T-helper 1 cell (primary cell): Measurements from ENCODE around the gene S100A16.
A peak's percentile ranks its signal among the peaks of the same experiment; 100 is the strongest.
"Not testable (repeated sequence)": the region's sequence is repeated elsewhere in the genome, so short reads cannot be mapped to it uniquely, and the experiment has no call there.

Source experiments
- DNase-seq, 5 donors: peaks; one replicate each; pipeline ENCODE4 v3.0.0-alpha.2; 2012 to 2020
- total RNA-seq, 4 donors: gene quantifications; one replicate each; lab custom pipeline; 2026; lab: John Stamatoyannopoulos, UW

The S100A16 gene, protein sequence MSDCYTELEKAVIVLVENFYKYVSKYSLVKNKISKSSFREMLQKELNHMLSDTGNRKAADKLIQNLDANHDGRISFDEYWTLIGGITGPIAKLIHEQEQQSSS
- 0 reads per million in 4 donors for total RNA-seq

DNA sequence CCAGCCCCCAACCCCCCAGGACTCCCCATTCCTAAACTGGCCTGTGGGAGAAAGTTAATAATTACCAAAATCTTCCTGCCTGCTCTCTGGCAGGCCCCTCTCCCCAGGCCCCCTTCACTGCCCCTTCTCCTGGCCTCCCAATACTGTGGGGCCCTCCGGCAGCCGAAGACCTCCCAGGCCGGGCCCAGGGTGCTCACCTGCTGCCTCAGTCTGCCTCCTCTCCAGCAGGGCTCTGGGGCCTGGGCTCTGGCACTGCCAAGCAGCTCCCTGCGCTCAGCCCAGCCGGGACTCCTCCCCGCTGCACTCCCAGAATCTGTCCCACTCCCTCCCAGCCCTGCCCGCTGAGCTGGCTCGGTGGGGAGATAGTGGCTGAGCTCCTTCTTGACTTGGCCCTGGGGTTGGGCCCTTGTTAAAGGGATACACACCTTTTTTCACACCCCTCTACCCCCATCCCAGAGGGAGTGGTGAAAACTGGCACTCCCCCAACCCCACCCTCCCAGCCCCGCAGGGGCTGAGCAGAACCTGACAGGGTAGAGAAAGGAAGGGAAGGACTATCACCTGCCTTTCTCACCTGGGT, at the start of gene S100A16:
TSS of gene S100A16 (minus strand) at position 383 of the 577 bp plus-strand sequence. CDS start 4,986 bp downstream, outside the sequence.
- no peak for DNase-seq

DNA sequence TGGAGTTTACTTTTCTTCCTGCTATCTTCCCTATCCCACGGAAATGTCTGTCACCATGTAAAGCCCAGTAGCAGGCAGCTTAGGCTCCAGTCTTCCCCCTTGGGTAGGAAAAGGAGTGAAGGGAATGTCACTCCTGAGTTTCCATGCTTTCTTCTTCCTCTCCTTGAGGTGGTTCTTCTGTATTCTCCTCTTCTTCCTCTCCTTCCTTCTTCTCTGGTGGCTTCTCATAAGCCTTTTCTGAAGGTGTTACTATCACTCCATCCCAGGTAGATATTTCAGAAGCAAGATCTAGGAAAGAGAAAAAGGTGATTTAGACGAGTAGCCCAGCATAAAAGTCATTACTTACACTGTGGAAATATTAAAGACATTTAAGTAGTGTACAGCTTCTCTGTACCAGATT, 49.3 kb upstream of the S100A16 start:
- DNase-seq = no peak

DNA sequence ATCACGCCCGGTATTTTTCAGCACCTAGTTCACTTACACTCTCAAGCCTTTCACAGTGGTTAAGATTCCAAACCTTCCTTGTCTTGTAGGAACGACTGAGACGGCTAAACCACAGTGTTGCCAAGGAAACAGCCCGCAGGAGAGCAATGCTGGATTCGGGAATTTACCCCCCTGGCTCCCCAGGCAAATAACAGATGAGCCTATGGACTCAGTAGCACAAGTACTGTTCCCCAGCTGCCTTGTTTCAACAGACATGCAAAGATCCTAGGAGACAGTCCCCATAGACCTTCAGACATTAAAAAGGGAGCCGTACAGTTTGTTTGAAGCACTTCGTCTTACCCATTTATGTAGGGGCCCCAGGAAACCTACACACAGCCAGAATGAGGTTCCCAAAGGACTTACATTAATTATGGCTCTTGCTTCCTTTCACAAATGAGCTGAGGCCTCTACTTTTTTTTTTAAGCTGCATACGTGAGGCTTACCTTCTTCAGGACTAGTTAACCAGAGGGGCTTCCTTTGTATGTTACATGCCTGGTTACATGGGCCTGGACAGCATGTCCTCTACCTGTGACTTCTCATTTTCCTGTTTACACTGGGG, 48.3 kb upstream of the S100A16 start:
- DNase-seq = no peak

DNA sequence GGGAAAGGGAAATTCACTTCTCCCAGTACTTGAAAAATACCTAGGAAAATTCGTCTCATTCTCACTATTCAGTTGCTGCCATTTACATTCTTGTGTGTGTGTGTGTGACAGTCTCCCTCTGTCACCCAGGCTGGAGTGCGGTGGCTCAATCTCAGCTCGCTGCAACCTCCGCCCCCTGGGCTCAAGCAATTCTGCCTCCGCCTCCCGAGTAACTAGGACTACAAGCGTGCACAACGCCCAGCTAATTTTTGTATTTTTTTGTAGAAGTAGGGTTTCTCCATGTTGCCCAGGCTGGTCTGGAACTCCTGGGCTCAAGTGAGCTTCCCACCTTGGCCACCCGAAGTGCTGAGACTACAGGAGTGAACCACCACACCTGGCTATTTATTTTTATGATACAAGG, 46.7 kb upstream of the S100A16 start:
- no peak for DNase-seq

DNA sequence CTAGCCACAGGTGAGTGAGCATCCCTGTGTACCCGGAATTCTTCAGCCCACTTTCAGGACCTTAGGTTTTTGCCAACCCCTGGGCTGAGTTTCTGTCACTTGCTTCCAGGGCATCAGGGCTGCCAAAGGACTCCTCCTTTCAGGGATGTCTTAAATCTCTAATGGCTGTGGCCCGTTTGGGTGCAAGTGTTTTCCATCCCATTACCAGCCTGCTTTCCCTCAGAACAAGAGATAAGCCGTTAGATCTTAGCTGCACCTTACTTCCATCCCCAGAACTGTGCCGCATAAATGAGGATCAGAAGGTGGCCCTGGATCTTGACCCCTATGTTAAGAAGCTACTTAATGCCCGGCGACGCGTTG, 46.2 kb upstream of the S100A16 start:
- DNase-seq = no peak

DNA sequence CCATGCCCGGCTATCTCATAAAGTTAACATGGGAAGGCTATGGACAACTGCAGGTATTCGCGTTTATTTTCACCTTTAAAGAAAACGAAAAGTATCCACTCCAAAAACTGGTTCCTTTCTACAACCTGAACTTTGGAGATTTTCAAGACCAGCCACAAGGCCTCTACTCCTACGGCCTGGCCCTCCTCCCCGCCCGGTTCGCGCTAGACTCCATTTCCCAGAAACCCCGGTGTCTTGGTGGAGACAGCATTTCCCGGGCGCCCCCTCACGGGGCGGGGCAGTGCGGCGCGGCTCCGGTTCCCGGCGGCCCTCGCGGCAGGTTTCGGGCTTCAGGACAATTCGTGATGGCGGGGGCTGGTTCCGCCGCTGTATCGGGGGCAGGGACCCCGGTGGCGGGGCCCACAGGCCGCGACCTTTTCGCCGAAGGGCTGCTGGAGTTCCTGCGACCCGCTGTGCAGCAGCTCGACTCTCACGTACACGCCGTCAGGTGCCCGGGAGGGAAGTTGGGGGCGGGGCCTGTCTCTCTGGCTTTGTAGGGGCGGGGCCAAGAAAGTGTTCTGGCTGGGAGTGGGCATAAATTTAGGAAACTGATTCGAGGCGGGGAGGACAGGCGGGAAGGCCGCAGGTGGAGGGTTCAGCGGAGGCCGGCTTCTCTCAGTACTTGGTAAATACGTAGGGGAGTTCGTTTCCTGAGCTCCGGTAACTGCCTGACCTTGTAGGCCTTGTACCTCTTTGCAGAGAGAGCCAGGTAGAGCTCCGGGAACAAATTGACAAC, 45.6 kb upstream of the S100A16 start, which contains the start of gene SNAPIN:
TSS of gene SNAPIN (plus strand) at position 304 of the 775 bp plus-strand sequence. CDS start at position 345, 41 bp downstream.
- DNase-seq = peak; percentile 70 to 91 (median 83)

DNA sequence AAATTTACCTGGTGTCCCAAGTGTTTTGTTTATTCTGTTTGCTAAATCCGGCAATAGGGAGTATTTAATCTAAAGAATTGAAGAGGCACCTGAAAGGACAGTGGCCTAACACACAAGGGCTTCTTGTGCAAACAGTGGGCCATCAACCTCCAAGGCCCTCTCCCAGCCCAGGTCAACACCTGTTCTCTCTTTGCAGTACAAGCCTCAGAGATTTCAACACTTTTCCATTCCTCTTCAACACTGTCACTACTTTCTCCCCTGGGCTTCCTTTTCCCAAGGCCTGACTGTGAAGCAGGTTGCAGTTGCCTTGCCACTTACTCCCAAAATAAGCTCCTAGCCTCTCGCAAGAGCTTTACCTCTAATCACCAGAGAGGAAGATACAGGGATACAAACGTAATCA, 42.4 kb upstream of the S100A16 start:
- no peak for DNase-seq

DNA sequence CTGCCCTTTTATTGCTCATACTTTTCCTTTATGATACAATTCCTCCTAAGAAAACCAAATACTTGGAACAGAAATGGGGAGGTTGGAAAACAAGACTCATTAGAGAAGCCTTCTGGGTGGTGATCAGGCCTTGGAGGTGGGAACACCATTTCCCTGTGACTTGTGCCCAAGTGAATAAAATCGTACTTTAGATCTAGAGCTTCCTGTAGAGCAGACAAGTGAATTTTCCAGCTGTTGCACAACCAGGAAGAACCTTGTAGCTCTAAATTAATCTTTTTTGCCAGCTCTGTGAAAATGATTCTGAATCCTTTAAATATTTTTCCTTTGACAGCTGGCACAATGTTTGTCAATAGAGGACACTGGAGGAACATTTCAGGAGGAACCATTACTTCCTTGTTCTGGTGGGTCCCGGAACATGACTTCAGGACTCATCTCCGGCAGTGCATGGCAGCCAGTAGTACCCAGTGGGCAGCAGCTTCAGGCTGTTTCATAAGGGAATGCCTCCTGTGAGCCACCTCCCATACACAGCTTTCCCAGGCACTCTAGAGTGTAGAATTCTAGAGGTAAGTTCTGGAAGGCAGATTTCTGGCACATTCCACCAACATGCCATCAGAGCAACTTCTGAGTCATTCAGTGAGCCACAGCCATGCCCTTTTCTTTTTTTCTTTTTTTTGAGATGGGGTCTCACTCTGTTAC, 40.0 kb upstream of the S100A16 start:
- no peak for DNase-seq

DNA sequence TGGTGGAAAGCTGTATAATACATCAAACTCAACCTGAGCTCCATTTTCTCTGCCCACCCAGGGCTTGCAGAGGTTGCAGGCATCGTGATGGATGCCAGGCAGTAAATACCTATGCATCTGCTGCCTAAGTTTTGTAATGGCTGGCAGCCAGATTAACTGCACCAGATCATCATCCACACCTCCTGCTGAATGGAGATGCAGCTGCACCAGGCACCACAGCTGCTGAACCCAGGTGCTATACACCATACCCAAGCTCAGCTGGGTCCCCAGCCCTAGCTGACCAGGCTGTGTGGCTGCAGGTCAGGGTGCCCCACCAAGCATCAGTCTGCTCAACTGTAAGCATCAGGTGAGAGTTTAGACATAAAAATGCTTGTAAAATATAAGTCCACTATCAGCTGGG, 38.8 kb upstream of the S100A16 start:
- no peak for DNase-seq

DNA sequence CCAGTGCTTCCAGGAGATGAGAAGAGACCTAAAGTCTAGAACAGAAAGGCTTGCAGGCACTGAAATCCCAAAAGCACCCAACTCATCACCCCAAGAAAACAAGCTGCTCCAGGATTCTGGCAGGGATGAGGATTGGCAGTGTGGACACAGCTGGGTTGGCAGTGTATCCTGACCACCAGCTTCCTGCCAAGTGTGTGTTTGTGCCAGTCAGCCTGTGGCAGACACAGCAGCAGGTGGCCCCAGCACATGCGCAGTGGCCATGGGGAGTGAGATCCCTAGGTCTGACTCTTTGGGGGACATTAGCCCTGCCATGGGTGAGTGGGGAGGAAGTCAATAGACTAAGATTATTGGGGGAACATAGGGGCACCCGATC, 36.9 kb upstream of the S100A16 start:
- no peak for DNase-seq

DNA sequence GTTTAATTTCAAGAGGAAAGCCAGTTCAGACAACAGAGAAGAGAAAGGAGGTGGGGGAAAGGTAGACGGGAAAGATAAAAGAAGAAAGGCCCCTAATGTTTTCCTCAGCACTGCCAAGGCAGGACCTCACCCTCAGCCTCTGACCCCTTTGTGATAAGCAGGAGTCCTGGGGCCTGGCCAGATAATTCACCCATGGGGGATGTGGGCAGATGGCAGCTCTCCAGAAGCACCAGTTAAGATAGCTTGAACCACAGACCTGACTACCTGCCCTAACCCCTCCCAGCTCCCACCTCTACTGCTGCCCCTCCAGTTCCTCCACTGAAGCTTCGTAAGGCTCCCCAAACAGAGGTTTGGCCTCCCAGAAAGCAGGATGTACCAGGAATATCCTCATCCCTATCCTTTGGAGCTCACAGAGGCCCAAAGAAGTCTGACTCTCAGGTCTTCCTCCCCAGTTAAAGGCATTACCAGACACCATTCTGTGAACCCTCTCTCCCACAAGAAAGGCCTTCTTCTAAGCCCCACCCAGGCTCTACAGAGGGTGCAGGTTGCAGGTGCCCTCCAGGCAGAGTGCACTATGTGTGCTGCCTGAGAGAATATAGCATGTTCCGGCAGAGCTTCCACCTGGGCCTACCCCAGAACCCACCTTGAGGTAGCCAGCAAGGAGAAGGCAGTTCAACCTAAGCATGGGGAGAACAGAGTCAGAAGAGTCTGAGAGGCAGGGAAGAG, 36.4 kb upstream of the S100A16 start:
- no peak for DNase-seq

DNA sequence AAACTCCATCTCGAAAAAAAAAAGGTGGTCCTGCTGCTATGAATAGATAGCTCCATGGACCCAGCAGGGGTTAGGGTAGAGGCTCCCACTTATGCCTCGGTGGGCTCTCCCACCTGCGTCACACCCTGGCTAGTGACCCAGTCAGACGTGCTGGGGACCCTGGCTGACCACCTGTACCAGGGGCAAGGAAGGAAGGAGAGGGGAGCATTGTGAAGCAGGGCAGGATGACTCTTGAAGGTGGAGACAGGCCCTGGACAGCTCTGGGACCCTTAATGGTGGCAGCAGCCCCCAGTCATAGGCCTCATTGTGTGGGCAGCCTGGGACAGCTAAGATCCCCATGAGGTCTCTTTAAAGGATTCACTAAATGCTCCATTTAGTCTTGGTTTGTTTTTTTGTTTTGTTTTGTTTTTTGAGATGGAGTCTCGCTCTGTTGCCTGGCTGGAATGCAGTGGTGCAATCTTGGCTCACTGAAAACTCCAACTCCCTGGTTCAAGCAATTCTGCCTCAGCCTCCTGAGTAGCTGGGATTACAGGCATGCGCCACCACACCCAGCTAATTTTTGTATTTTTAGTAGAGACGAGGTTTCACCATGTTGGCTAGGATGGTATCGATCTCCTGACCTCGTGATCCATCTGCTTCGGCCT, 35.2 kb upstream of the S100A16 start:
- DNase-seq = no peak

DNA sequence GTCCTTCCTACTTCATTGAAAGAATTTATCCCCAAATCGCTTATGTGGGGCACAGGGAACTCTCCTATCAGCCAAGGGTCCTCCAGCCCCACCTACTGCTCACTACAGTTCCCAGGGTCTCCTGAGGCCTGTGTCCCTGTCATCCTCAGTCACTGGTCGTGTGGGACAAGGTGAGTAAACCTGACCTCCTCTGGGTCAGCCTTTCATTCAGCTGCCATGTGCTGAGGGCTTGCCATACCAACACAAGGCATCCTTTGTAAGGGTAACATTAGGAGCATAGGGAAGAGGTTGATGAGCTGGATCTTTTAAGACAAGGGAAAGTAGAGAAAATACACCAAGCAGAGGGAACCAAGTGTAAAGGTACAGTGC, 34.4 kb upstream of the S100A16 start:
- DNase-seq = no peak

DNA sequence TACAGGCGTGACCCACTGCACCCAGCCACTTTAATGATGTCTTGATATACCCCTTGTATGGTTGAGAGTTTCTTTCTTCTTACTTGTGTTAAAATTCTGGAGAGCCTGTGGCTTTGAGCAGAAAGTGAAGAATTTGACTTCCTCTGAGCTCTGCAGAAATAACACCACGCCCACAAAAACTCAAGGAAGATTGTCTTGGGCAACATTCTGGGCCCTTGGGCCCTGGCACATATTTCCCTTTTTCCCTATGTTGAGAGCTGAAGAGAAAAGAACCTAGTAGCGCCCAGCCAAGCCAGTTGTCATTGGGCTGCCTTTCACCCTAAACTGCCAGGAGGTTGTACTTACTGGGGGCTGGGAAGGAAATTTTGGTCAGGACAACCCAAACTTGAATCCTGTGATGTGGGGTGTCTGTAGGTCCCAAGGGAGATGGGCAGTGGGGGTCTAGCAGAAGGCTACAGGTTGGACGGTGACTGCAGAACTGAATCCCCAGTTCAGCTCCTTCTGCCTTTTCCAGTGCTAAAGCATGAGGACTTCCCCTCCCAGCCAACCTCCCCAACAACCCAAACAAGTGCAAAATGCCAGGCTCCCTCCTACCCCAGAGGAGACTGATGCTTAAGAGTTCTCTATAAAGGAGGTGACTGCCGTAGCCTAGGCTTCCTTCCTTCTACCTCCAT, 33.9 kb upstream of the S100A16 start:
- no peak for DNase-seq

DNA sequence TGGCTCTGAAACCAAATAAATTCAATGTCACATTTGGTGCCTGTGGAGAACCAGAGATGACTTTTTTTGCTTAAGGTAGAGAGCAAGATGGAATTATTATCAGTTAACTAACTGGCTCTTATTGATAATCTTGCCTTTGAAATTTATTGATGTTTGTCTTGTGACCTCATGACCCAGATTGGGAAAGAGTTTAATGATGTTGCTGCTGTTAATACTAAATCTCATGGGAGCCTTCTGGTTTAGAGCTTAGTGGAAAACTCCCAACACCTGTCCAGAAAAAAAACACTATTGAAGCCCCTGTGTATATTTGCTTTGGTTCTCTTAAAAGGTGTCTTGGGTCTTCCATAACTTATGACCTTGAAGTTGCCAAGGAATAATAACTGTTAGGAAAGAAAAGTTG, 30.9 kb upstream of the S100A16 start:
- DNase-seq = no peak

DNA sequence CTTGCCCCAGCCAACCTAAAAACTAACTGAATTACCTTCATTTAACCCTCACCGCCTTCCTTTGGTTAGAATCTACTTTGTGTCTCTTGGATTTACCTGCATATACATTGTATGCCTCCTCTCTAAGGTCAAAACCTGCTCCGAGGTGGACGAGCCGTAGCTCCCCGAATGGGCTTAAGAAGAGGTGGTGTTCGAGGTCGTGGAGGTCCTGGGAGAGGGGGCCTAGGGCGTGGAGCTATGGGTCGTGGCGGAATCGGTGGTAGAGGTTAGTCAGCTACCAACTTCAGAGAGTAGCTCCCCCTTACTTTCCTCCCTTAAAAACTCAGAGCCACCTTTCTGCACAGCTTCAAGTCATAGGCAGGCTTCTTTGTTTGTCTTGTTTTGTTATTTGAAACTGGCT, 30.2 kb upstream of the S100A16 start:
- DNase-seq = no peak

DNA sequence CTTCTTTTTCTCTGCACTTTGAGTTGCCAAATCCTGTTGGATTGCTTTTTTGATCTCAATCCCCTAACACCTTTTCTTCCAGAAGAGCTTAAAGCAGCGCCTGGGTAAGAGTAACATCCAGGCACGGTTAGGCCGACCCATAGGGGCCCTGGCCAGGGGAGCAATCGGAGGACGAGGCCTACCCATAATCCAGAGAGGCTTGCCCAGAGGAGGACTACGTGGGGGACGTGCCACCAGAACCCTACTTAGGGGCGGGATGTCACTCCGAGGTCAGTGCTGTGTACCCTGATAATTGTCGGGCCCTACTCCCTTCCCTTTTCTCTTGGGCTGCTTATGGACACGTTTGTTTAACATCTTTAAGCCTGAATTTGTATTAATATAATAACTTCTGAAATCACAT, 29.2 kb upstream of the S100A16 start:
- DNase-seq = no peak

DNA sequence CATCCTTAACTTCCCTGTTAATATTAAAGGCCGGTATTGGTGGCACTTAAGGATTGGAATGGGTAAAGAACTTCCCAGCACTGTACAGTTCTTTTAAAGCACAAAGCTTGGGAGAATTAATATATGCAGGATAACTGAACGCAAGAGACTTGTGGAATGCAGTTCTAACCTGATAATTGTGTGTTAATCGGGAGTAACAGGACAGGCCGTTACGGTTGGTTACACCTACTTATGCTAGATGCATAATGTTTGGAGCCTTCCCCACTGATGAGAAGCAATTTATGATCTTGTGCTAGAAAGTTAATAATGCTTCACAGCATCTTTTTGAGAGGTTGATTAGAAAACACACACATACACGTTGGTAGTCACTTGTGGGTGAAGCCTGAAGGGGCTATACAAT, 27.9 kb upstream of the S100A16 start:
- no peak for DNase-seq

DNA sequence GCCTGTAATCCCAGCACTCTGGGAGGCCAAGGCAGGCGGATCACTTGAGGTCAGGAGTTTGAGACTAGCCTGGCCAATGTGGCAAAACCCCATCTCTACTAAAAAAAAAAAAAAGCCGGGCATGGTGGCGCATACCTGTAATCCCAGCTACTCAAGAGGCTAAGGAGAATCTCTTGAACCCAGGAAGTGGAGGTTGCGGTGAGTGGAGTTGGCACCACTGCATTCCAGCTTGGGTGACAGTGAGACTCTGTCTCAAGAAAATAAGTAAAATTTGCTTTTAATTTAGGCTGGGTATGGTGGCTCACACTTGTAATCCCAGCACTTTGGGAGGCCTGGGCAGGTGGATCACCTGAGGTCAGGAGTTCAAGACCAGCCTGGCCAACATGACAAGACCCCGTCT, 27.3 kb upstream of the S100A16 start:
- not testable (repeated sequence) for DNase-seq

DNA sequence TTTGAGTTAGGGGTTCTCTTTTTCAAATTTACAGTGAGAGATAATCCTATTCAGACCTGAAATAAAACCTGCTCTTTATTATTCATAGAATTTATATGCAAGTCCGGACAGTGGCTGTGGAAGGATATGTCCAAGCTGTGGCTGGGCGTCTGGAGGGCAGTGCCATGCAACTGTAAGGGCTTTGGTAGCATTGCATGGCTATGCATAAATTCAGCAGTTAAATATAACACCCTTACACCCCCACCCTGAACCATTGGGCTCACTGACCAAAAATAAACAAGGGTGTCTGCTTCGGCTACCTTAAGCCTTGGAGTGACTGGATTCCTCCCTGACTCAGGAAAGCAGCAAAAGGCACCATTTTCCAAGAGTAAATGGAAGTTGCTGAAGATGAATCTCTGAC, 26.3 kb upstream of the S100A16 start:
- no peak for DNase-seq

DNA sequence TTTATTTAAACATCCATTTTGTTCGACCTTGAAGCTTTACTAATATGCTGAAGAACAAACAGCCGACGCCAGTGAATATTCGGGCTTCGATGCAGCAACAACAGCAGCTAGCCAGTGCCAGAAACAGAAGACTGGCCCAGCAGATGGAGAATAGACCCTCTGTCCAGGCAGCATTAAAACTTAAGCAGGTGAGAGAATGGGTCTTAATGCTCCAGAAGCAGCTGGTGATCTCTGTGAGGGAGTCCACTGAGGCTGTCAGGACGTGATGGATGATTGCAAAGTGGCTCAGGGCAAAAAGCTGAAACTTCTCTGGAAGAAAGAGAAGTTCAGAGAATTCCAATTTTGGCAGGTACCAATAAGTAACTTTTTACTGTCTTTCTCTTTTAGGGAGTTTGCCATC, 25.3 kb upstream of the S100A16 start:
- no peak for DNase-seq

DNA sequence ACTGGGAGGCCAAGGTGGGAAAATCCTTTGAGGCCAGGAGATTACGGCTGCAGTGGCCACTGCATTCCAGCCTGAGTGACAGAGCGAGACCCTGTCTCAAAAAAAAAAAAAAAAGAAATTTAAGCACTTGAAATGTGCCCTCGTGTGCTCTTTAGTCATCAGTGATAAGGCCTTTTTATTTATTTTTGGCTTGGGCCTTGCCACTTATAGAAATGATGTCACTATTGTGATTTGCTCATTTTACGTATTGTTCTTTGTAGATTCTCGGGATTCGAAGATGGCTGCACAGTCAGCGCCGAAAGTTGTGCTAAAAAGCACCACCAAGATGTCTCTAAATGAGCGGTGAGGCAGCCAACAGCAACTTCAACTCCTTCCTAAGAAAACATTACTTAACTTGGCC, 23.4 kb upstream of the S100A16 start:
- no peak for DNase-seq
